ENCODE measurements around the gene C11orf52. TPM values are rescaled to one million over a fixed set of nuclear protein-coding genes. Genes with fewer than 3 reads are reported as not detected.

The C11orf52 gene
- total and polyA plus RNA-seq, 2 of the 8 experiments (the other 6 are each of a cell fraction or from before 2014, with no cell fraction given), result 1.7 to 2.7 TPM

DNA sequence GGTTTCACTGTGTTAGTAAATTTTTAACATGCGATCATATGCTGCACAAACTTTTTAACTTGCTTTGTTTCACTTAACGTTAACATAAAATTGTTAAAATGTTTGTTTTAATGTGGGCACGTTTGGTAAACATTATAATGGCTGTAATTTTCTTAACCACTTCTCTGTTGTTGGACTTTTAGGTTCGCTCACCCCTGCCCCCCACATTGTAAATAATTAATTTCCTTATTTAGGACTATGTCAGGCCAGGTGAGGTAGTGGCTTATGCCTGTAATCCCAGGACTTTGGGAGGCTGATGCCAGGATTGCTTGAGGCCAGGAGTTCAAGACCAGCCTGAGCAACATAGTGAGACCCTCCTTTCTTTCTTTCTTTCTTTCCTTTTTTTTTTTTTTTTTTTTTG lies 11.8 kb downstream of the C11orf52 start:
- Histone ChIP-seq H3K4me3 (ENCODE audit: extremely low read depth in 1 of 4, insufficient read depth in 2 of 4, low read depth in 3 of 4, low read length in 4 of 4) (no peak overlapping the region), H2AK5ac (ENCODE audit: low read depth, low read length) (no peak overlapping the region), H3K9ac (replicated peaks in 1 of 4; ENCODE audit: extremely low read depth in 1 of 4, low read depth in 3 of 4, low read length in 3 of 4) (no peak overlapping the region), H3K14ac (ENCODE audit: insufficient read length) (no peak overlapping the region), H4K91ac (replicated peaks; ENCODE audit: insufficient read length, low read length) (no peak overlapping the region), H3K23me2 (ENCODE audit: low read depth, low read length) (peaks cover 3% of the 10 kb centered on the region; the same call in 1 of the 2 replicates), H3K27me3 (replicated peaks in 1 of 4; ENCODE audit: control insufficient read depth in 3 of 4, extremely low read depth in 1 of 4, insufficient read depth in 3 of 4, low read length in 3 of 4) (no peaks in the 10 kb centered on the region), H3K4me2 (ENCODE audit: insufficient read depth in 1 of 2, low read depth in 2 of 2, low read length in 2 of 2) (no peak overlapping the region), H3K4me1 (replicated peaks in 1 of 4; ENCODE audit: control insufficient read depth in 3 of 4, insufficient read depth in 4 of 4, low read length in 3 of 4) (peaks cover 0 to 10% (median 3%) of the 10 kb centered on the region in 4 experiments; a peak in 6 of 7 replicates), H3K4ac (replicated peaks; ENCODE audit: insufficient read length, low read depth, low read length) (no peak overlapping the region), H3K9me3 (ENCODE audit: insufficient read depth in 2 of 2, low read depth in 1 of 2, low read length in 1 of 2) (no peaks in the 10 kb centered on the region), H3K79me1 (ENCODE audit: low read depth, low read length) (no peaks in the 10 kb centered on the region), H3K23ac (ENCODE audit: insufficient read length) (no peak overlapping the region), H4K8ac (ENCODE audit: extremely low read depth, insufficient read depth, low read length) (no peak overlapping the region), H2BK15ac (ENCODE audit: low read length) (no peak overlapping the region), H2BK5ac (ENCODE audit: low read depth, low read length) (no peak overlapping the region), H3K36me3 (ENCODE audit: control insufficient read depth in 2 of 4, insufficient read depth in 4 of 4, low read length in 3 of 4) (no peaks in the 10 kb centered on the region), H2BK20ac (ENCODE audit: low read length) (no peak overlapping the region), H4K5ac (ENCODE audit: insufficient read length, low read depth, low read length) (no peak overlapping the region), H4K20me1 (replicated peaks in 1 of 2; ENCODE audit: control insufficient read depth in 1 of 2, insufficient read depth in 2 of 2, low read length in 2 of 2) (no peaks in the 10 kb centered on the region), H3K27ac (ENCODE audit: low read depth, low read length) (no peak overlapping the region), H3K18ac (ENCODE audit: extremely low read depth, low read length) (no peak overlapping the region), H2AFZ (ENCODE audit: low read length) (no peak overlapping the region), H2BK120ac (replicated peaks; ENCODE audit: low read depth, low read length) (no peak overlapping the region), H3K56ac (replicated peaks; ENCODE audit: insufficient read length, low read depth, low read length) (no peak overlapping the region), H3K79me2 (ENCODE audit: control insufficient read depth in 1 of 2, insufficient read depth in 2 of 2, low read length in 2 of 2) (no peaks in the 10 kb centered on the region), H2BK12ac (ENCODE audit: low read depth, low read length) (no peak overlapping the region)
- TF ChIP-seq SIX5 (IDR thresholded peaks at IDR 0.05; ENCODE audit: low read depth, low read length) (no peak), HDAC6 (IDR thresholded peaks at IDR 0.05; ENCODE audit: low read depth, low read length) (no peak)
- ChIA-PET CTCF (ENCODE audit: partially characterized antibody) (interaction anchor here (1.1 to 25.5 kb wide), 6 partner anchors 12 to 73 kb away, joined by 4 to 565 read pairs (median 7); no protein-coding TSS in a partner anchor), POLR2A (ENCODE audit: partially characterized antibody) (no interaction called here)
- DNase-seq (ENCODE audit: low read depth in 1 of 2, low spot score in 2 of 2) (no peak), FAIRE-seq (no peak)
- 81% methylated on average over 4 of the region's 4 CpGs; no CpG with 5 or more reads in 1 of the 2 experiments for WGBS, 2 experiments (ENCODE audit: extremely low coverage in 1 of 2, insufficient coverage in 1 of 2, insufficient read length in 1 of 2, insufficient replicate concordance in 2 of 2, low coverage in 1 of 2, low lambda C conversion rate in 2 of 2, missing lambda C conversion rate in 1 of 2)
